ENCODE data around the gene HES7. TPM values are rescaled to one million over a fixed set of nuclear protein-coding genes. Genes with fewer than 3 reads are reported as not detected.

The HES7 gene
- total RNA-seq, 6 experiments from 2014 or later, result not detected

DNA sequence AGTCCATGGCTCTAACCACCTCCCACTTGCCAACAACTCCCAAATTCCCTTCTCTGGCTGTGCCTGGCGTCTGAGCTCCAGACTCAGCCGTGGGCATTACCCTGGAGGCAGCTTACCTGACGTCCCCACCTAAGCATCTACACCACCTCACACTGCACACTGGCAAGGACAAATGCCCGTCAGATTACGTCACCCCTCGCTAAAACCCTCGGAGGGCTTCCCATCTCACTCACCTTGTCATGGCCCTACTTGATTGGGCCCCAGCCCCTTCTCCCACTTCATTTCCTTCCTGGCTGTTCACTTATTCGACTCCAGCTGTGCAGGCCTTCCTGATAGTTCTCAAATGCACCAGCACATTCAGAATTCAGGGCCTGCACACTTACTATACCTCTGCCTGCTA, 19.0 kb downstream of the HES7 start:
- no peaks in the 10 kb centered on the region for H3K36me3 ChIP-seq
- no peak overlapping the region for H3K27ac ChIP-seq
- TF ChIP-seq POLR2A (IDR thresholded peaks at IDR 0.05), result no peak
- TF ChIP-seq, protein P1, sequence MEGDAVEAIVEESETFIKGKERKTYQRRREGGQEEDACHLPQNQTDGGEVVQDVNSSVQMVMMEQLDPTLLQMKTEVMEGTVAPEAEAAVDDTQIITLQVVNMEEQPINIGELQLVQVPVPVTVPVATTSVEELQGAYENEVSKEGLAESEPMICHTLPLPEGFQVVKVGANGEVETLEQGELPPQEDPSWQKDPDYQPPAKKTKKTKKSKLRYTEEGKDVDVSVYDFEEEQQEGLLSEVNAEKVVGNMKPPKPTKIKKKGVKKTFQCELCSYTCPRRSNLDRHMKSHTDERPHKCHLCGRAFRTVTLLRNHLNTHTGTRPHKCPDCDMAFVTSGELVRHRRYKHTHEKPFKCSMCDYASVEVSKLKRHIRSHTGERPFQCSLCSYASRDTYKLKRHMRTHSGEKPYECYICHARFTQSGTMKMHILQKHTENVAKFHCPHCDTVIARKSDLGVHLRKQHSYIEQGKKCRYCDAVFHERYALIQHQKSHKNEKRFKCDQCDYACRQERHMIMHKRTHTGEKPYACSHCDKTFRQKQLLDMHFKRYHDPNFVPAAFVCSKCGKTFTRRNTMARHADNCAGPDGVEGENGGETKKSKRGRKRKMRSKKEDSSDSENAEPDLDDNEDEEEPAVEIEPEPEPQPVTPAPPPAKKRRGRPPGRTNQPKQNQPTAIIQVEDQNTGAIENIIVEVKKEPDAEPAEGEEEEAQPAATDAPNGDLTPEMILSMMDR (IDR thresholded peaks at IDR 0.05), result no peak
- no peaks in the 10 kb centered on the region for H3K27me3 ChIP-seq
- H3K9me3 ChIP-seq, result no peaks in the 10 kb centered on the region
- intact Hi-C loops (cut with DNase I), result no loop called here
- peaks cover 0 to 2% (median 1%) of the 10 kb centered on the region in 4 donors for H3K4me1 ChIP-seq
- 70% methylated on average over 5 of the region's 8 CpGs for WGBS (ENCODE audit: insufficient coverage, low coverage, low lambda C conversion rate, missing lambda C conversion rate)
- DNase-seq (no peak), ATAC-seq (no peak)
- no peak overlapping the region for H3K4me3 ChIP-seq

DNA sequence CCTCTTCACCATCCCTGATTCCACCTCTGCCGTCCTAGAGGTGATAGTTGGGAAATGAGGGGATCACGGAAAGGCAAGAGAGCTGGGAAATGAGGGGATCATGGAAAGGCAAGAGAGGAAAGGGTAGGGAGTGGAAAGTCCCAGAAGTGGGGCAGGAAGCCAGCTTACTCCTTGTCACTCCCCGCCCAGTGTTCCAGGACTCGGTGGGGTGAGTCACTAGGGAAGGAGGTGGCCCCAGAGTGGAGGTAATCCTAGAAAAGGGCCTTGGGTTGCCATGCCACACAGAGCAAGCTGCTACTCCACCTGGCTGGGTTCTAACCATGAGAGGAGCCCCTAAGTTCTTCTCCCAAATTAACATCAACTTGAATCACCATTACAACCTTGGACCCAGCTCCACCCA, 20.4 kb downstream of the HES7 start:
- 50% methylated on average over 2 of the region's 4 CpGs for WGBS (ENCODE audit: insufficient coverage, low coverage, low lambda C conversion rate, missing lambda C conversion rate)
- no peak overlapping the region for H3K4me3 ChIP-seq
- H3K27ac ChIP-seq, result no peak overlapping the region
- peak in 1 of 4 donors; percentile 25 for ATAC-seq
- no peaks in the 10 kb centered on the region for H3K9me3 ChIP-seq
- no peaks in the 10 kb centered on the region for H3K4me1 ChIP-seq
- H3K27me3 ChIP-seq, result no peaks in the 10 kb centered on the region
- no peak for DNase-seq
- no peaks in the 10 kb centered on the region for H3K36me3 ChIP-seq
- intact Hi-C loops (cut with DNase I), result no loop called here
- TF ChIP-seq POLR2A (IDR thresholded peaks at IDR 0.05), result no peak
- TF ChIP-seq, protein P1 (IDR thresholded peaks at IDR 0.05), result no peak

DNA sequence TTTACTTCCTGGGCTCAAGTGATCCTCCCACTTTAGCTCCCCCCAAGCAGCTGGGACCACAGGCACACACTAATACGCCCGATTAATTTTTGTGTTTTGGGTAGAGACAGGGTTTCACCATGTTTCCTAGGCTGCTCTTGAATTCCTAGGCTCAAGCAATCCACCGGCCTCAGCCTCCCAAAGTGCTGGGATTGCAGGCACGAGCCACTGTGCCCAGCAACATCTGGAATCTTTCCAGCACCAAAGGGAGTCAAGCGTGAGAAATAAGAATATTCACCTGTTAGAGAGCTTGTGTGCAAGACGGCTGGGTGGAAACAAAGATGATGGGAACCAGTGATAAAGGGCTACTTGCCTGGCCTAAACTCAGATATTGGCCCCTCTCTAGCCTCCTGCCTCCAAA, 22.2 kb downstream of the HES7 start:
- Histone ChIP-seq H3K4me1 (no peaks in the 10 kb centered on the region), H3K27ac (no peak overlapping the region), H3K27me3 (no peaks in the 10 kb centered on the region), H3K9me3 (no peaks in the 10 kb centered on the region), H3K4me3 (no peak overlapping the region), H3K36me3 (no peaks in the 10 kb centered on the region)
- ATAC-seq (no peak), DNase-seq (no peak)
- TF ChIP-seq, protein P1 (IDR thresholded peaks at IDR 0.05), result no peak
- TF ChIP-seq POLR2A (IDR thresholded peaks at IDR 0.05), result no peak
- WGBS (ENCODE audit: insufficient coverage, low coverage, low lambda C conversion rate, missing lambda C conversion rate), result 79% methylated on average over 6 of the region's 6 CpGs
- intact Hi-C loops (cut with DNase I), result no loop called here

- WGBS (ENCODE audit: insufficient coverage, low coverage, low lambda C conversion rate, missing lambda C conversion rate), result 63% methylated on average over 2 of the region's 2 CpGs
- no peak for ATAC-seq
- no peaks in the 10 kb centered on the region for H3K27me3 ChIP-seq
These were observed 23.1 kb downstream of the HES7 start for GRCh38 chr17:8100763-8101162.

More at GRCh38 chr17:8100763-8101162, 23.1 kb downstream of the HES7 start:
- no peak overlapping the region for H3K4me3 ChIP-seq
- H3K9me3 ChIP-seq, result no peaks in the 10 kb centered on the region
- no peak overlapping the region for H3K27ac ChIP-seq
- DNase-seq, result no peak
- no peak for TF ChIP-seq POLR2A (IDR thresholded peaks at IDR 0.05)
- TF ChIP-seq, protein P1 (IDR thresholded peaks at IDR 0.05), result no peak
- intact Hi-C loops (cut with DNase I), result no loop called here
- H3K36me3 ChIP-seq, result no peaks in the 10 kb centered on the region
- H3K4me1 ChIP-seq, result no peaks in the 10 kb centered on the region
